ENCODE measurements around the gene NLK. TPM values are rescaled to one million over a fixed set of nuclear protein-coding genes. Genes with fewer than 3 reads are reported as not detected.
A peak's percentile ranks its signal among the peaks of the same experiment; 100 is the strongest.

NLK gene
- total RNA-seq, 1 experiment from 2014 or later, result 40.3 TPM

DNA sequence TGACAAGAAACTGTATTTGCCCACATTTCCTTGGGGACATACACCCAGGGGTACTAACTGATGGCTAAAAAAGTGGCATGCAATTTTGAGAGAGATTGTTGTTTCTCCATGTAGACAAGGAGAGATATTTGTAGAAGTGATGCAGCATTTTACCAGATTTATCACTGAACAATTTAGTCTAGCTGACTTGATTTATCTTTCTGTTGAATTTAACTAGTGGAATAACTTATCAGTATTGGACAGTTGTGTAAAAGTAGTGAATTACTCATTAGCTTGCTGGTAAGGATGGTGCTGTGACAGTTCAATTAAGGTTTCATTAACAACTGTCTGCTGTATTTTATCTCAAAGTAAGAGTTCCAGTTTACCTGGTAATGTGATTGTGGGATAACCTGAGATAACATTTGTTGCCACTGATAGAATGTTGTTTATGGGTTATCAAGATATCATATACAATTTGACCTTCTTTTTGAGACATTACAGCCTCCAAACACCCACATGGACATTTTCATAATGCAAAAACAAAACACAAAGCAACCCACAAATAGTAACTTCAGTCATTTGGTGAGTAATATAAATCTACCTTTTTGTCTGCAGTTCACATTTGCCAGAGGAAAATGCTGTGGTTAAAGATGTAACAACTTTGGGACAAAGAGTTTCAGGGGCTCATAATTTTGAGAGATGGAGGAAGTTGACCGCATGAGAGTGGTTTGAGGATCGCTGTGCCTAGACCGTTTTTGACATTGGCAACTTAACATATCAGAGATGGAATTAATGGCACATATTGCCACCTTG is 3.8 kb downstream of the NLK start (continued):
- TF ChIP-seq, protein P1, sequence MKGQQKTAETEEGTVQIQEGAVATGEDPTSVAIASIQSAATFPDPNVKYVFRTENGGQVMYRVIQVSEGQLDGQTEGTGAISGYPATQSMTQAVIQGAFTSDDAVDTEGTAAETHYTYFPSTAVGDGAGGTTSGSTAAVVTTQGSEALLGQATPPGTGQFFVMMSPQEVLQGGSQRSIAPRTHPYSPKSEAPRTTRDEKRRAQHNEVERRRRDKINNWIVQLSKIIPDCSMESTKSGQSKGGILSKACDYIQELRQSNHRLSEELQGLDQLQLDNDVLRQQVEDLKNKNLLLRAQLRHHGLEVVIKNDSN (CRISPR knock-in tag; IDR thresholded peaks at IDR 0.05), result no peak
- TF ChIP-seq OVOL2 (CRISPR knock-in tag; IDR thresholded peaks at IDR 0.05; ENCODE audit: borderline replicate concordance) (no peak), PRRX2 (CRISPR knock-in tag; IDR thresholded peaks at IDR 0.05) (no peak), NR3C1 (CRISPR knock-in tag; conservative IDR thresholded peaks at IDR 0.05; ENCODE audit: low read depth) (no peak), TEAD4 (CRISPR knock-in tag; IDR thresholded peaks at IDR 0.05) (no peak)
- TF ChIP-seq, protein P2, sequence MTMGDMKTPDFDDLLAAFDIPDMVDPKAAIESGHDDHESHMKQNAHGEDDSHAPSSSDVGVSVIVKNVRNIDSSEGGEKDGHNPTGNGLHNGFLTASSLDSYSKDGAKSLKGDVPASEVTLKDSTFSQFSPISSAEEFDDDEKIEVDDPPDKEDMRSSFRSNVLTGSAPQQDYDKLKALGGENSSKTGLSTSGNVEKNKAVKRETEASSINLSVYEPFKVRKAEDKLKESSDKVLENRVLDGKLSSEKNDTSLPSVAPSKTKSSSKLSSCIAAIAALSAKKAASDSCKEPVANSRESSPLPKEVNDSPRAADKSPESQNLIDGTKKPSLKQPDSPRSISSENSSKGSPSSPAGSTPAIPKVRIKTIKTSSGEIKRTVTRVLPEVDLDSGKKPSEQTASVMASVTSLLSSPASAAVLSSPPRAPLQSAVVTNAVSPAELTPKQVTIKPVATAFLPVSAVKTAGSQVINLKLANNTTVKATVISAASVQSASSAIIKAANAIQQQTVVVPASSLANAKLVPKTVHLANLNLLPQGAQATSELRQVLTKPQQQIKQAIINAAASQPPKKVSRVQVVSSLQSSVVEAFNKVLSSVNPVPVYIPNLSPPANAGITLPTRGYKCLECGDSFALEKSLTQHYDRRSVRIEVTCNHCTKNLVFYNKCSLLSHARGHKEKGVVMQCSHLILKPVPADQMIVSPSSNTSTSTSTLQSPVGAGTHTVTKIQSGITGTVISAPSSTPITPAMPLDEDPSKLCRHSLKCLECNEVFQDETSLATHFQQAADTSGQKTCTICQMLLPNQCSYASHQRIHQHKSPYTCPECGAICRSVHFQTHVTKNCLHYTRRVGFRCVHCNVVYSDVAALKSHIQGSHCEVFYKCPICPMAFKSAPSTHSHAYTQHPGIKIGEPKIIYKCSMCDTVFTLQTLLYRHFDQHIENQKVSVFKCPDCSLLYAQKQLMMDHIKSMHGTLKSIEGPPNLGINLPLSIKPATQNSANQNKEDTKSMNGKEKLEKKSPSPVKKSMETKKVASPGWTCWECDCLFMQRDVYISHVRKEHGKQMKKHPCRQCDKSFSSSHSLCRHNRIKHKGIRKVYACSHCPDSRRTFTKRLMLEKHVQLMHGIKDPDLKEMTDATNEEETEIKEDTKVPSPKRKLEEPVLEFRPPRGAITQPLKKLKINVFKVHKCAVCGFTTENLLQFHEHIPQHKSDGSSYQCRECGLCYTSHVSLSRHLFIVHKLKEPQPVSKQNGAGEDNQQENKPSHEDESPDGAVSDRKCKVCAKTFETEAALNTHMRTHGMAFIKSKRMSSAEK (CRISPR knock-in tag; IDR thresholded peaks at IDR 0.05; ENCODE audit: borderline replicate concordance), result no peak
- TF ChIP-seq, protein P3, sequence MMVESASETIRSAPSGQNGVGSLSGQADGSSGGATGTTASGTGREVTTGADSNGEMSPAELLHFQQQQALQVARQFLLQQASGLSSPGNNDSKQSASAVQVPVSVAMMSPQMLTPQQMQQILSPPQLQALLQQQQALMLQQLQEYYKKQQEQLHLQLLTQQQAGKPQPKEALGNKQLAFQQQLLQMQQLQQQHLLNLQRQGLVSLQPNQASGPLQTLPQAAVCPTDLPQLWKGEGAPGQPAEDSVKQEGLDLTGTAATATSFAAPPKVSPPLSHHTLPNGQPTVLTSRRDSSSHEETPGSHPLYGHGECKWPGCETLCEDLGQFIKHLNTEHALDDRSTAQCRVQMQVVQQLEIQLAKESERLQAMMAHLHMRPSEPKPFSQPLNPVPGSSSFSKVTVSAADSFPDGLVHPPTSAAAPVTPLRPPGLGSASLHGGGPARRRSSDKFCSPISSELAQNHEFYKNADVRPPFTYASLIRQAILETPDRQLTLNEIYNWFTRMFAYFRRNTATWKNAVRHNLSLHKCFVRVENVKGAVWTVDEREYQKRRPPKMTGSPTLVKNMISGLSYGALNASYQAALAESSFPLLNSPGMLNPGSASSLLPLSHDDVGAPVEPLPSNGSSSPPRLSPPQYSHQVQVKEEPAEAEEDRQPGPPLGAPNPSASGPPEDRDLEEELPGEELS (CRISPR knock-in tag; IDR thresholded peaks at IDR 0.05), result no peak
- TF ChIP-seq, protein P4, sequence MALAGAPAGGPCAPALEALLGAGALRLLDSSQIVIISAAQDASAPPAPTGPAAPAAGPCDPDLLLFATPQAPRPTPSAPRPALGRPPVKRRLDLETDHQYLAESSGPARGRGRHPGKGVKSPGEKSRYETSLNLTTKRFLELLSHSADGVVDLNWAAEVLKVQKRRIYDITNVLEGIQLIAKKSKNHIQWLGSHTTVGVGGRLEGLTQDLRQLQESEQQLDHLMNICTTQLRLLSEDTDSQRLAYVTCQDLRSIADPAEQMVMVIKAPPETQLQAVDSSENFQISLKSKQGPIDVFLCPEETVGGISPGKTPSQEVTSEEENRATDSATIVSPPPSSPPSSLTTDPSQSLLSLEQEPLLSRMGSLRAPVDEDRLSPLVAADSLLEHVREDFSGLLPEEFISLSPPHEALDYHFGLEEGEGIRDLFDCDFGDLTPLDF (CRISPR knock-in tag; IDR thresholded peaks at IDR 0.05), result no peak

DNA sequence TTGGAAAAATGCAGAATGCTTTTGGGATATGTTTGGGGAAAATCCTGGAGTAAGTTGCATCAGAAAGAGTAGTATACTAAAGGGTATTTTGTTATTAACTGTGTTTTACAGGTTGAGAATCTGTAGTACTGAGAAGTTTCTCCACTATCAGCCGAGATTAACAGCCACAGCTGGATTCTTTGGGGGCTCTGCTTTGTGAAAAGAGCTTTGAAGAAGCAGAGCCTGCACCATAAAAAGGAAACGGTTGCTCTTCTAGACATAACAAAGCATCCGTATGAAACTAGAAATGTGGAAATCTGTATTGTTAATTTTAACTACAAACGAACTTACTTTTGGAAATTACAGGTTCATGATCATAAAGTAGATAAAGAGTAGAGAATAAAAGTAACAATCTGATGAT is 5.3 kb downstream of the NLK start:
- no peaks in the 10 kb centered on the region for H3K9me3 Mint-ChIP-seq
- ATAC-seq, result no peak
- ChIA-PET CTCF (no interaction called here), POLR2A (no interaction called here)
- 0 out of 2 replicates have a peak overlapping the region, but pooled peaks have one; percentile 31 for H3K27ac Mint-ChIP-seq
- peaks cover 87% of the 10 kb centered on the region for H3K4me1 Mint-ChIP-seq
- DNase-seq (ENCODE audit: low spot score), result no peak
- H3K27me3 Mint-ChIP-seq (ENCODE audit: low read depth), result no peaks in the 10 kb centered on the region
- peak overlapping the region; percentile 13 for H3K4me3 Mint-ChIP-seq
- peaks cover 12% of the 10 kb centered on the region; the same call in 1 of the 2 replicates for H3K36me3 Mint-ChIP-seq
- TF ChIP-seq, protein P5, sequence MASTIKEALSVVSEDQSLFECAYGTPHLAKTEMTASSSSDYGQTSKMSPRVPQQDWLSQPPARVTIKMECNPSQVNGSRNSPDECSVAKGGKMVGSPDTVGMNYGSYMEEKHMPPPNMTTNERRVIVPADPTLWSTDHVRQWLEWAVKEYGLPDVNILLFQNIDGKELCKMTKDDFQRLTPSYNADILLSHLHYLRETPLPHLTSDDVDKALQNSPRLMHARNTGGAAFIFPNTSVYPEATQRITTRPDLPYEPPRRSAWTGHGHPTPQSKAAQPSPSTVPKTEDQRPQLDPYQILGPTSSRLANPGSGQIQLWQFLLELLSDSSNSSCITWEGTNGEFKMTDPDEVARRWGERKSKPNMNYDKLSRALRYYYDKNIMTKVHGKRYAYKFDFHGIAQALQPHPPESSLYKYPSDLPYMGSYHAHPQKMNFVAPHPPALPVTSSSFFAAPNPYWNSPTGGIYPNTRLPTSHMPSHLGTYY (CRISPR knock-in tag; IDR thresholded peaks at IDR 0.05), result no peak
- no peak for TF ChIP-seq NFE2L1 (CRISPR knock-in tag; IDR thresholded peaks at IDR 0.05)
- TF ChIP-seq JAZF1 (CRISPR knock-in tag; IDR thresholded peaks at IDR 0.05), result no peak
- TF ChIP-seq ZNF219 (CRISPR knock-in tag; IDR thresholded peaks at IDR 0.05; ENCODE audit: borderline replicate concordance), result no peak
- no peak for TF ChIP-seq ZNF121 (CRISPR knock-in tag; IDR thresholded peaks at IDR 0.05)
- TF ChIP-seq ZNF232 (CRISPR knock-in tag; IDR thresholded peaks at IDR 0.05), result no peak
- no peak for TF ChIP-seq NFYB (CRISPR knock-in tag; conservative IDR thresholded peaks at IDR 0.05; ENCODE audit: low read depth)
- TF ChIP-seq ZNF416 (CRISPR knock-in tag; IDR thresholded peaks at IDR 0.05), result no peak
- TF ChIP-seq, protein P6, sequence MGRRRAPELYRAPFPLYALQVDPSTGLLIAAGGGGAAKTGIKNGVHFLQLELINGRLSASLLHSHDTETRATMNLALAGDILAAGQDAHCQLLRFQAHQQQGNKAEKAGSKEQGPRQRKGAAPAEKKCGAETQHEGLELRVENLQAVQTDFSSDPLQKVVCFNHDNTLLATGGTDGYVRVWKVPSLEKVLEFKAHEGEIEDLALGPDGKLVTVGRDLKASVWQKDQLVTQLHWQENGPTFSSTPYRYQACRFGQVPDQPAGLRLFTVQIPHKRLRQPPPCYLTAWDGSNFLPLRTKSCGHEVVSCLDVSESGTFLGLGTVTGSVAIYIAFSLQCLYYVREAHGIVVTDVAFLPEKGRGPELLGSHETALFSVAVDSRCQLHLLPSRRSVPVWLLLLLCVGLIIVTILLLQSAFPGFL (CRISPR knock-in tag; IDR thresholded peaks at IDR 0.05; ENCODE audit: borderline replicate concordance), result no peak
- no peak for TF ChIP-seq ATF1 (CRISPR knock-in tag; IDR thresholded peaks at IDR 0.05)
- no peak for TF ChIP-seq NR1H2 (CRISPR knock-in tag; IDR thresholded peaks at IDR 0.05)
- TF ChIP-seq GTF2I (CRISPR knock-in tag; conservative IDR thresholded peaks at IDR 0.05), result no peak
- TF ChIP-seq, protein P7, sequence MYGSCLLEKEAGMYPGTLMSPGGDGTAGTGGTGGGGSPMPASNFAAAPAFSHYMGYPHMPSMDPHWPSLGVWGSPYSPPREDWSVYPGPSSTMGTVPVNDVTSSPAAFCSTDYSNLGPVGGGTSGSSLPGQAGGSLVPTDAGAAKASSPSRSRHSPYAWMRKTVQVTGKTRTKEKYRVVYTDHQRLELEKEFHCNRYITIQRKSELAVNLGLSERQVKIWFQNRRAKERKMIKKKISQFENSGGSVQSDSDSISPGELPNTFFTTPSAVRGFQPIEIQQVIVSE (CRISPR knock-in tag; IDR thresholded peaks at IDR 0.05; ENCODE audit: borderline replicate concordance), result no peak
- TF ChIP-seq, protein P8, sequence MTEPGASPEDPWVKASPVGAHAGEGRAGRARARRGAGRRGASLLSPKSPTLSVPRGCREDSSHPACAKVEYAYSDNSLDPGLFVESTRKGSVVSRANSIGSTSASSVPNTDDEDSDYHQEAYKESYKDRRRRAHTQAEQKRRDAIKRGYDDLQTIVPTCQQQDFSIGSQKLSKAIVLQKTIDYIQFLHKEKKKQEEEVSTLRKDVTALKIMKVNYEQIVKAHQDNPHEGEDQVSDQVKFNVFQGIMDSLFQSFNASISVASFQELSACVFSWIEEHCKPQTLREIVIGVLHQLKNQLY (CRISPR knock-in tag; IDR thresholded peaks at IDR 0.05), result no peak
- no peak for TF ChIP-seq ZNF396 (CRISPR knock-in tag; IDR thresholded peaks at IDR 0.05; ENCODE audit: borderline replicate concordance)
- no peak for TF ChIP-seq NR3C1 (CRISPR knock-in tag; conservative IDR thresholded peaks at IDR 0.05; ENCODE audit: low read depth)
- no peak for TF ChIP-seq TEAD1 (CRISPR knock-in tag; IDR thresholded peaks at IDR 0.05)
- TF ChIP-seq CBFB (CRISPR knock-in tag; IDR thresholded peaks at IDR 0.05; ENCODE audit: low read depth), result no peak
